ENCODE measurements around the gene PTPRN2. TPM values are rescaled to one million over a fixed set of nuclear protein-coding genes. Genes with fewer than 3 reads are reported as not detected.

Gene PTPRN2
- total and polyA plus RNA-seq, 2 donors (not counting 1 experiment from before 2014, with no cell fraction given), result 0.54 to 1.2 TPM

DNA sequence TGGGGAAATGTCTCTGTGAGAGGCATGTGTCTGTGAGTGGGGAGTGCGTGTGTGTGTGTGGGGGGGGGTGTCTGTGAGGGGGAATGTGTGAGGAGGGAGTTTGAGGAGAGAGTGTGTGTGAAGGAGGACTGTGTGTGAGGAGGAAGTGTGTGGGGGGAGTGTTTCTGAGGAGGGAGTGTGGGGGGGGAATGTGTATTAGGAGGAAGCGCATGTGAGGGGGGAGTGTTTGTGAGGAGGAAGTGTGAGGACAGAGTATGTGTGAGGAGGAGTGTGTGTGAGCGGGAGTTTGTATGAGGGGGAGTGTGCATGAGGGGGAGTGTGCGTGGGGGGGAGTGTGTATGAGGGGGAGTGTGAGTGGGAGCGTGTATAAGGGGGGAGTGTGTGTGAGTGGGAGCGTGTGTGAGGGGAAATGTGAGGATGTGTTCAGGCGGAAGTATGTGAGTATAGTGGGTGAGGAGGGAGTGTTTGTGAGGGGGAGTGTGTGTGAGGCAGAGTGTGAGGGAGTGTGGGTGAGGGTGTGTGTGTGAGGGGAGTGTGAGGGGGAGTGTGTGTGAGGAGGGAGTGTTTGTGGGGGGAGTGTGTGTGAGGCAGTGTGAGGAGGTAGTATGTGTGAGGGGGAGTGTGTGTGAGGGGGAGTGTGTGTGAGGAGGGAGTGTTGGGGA is 21.8 kb upstream of the PTPRN2 start:
- no peak overlapping the region for H3K4me3 ChIP-seq (replicated peaks in 1 of 4; ENCODE audit: control extremely low read depth in 1 of 4, insufficient read depth in 1 of 4, low read depth in 3 of 4, low read length in 4 of 4)

DNA sequence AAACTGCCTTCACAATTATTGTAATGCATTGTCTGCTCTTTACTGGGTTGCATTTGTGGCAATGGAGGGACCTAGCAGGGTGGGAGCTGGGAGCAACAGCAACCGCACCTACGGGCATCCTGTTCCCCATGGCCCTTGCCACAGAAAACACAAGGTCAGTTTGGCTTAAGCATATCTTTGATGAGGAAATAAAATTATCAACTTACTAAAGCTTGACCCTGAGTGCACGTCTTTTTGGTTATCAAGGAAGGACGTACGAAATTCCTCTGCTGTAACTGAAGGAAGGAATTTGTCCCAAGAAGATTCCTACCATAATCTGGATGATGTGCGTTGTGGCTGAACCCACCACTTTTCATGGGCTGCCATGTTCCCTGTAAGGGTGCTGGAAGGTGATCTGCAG is 19.9 kb upstream of the PTPRN2 start:
- Histone ChIP-seq H3K4me3 (replicated peaks in 1 of 4; ENCODE audit: control extremely low read depth in 1 of 4, insufficient read depth in 1 of 4, low read depth in 3 of 4, low read length in 4 of 4) (no peak overlapping the region), H3K79me2 (ENCODE audit: control insufficient read depth, insufficient read depth, low read length) (no peaks in the 10 kb centered on the region), H3K27ac (ENCODE audit: insufficient read depth, low read length) (no peak overlapping the region), H3K9ac (ENCODE audit: insufficient read depth, low read length) (no peak overlapping the region), H3K27me3 (ENCODE audit: control insufficient read depth, insufficient read depth, low read length) (no peaks in the 10 kb centered on the region), H4K20me1 (ENCODE audit: control insufficient read depth, extremely low read depth, insufficient read depth, low read length) (no peaks in the 10 kb centered on the region), H3K4me1 (ENCODE audit: control insufficient read depth, extremely low read depth, insufficient read depth, low read length) (no peaks in the 10 kb centered on the region), H3K36me3 (ENCODE audit: control insufficient read depth, insufficient read depth, low read length) (no peaks in the 10 kb centered on the region), H2AFZ (ENCODE audit: low read length) (no peak overlapping the region), H3K9me3 (ENCODE audit: control insufficient read depth, insufficient read depth, low read depth, low read length) (no peaks in the 10 kb centered on the region), H3K4me2 (ENCODE audit: extremely low read depth, insufficient read depth, low read length) (no peak overlapping the region)
- no peak for DNase-seq (ENCODE audit: low read depth in 2 of 2)
- TF ChIP-seq, protein P1, sequence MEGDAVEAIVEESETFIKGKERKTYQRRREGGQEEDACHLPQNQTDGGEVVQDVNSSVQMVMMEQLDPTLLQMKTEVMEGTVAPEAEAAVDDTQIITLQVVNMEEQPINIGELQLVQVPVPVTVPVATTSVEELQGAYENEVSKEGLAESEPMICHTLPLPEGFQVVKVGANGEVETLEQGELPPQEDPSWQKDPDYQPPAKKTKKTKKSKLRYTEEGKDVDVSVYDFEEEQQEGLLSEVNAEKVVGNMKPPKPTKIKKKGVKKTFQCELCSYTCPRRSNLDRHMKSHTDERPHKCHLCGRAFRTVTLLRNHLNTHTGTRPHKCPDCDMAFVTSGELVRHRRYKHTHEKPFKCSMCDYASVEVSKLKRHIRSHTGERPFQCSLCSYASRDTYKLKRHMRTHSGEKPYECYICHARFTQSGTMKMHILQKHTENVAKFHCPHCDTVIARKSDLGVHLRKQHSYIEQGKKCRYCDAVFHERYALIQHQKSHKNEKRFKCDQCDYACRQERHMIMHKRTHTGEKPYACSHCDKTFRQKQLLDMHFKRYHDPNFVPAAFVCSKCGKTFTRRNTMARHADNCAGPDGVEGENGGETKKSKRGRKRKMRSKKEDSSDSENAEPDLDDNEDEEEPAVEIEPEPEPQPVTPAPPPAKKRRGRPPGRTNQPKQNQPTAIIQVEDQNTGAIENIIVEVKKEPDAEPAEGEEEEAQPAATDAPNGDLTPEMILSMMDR (conservative IDR thresholded peaks at IDR 0.05 in 1 of 2, IDR thresholded peaks at IDR 0.05 in 1 of 2; ENCODE audit: low read depth in 1 of 2, low read length in 2 of 2), result no peak
- TF ChIP-seq EZH2 (IDR thresholded peaks at IDR 0.05; ENCODE audit: low read length, missing control alignments), result no peak

More for the DNA sequence above, 21.8 kb upstream of the PTPRN2 start:
- H3K9me3 ChIP-seq (ENCODE audit: control insufficient read depth, insufficient read depth, low read depth, low read length), result no peaks in the 10 kb centered on the region
- H3K4me1 ChIP-seq (ENCODE audit: control insufficient read depth, extremely low read depth, insufficient read depth, low read length), result no peaks in the 10 kb centered on the region
- no peak overlapping the region for H2AFZ ChIP-seq (ENCODE audit: low read length)
- no peaks in the 10 kb centered on the region for H3K27me3 ChIP-seq (ENCODE audit: control insufficient read depth, insufficient read depth, low read length)
- no peak for DNase-seq (ENCODE audit: low read depth in 2 of 2)
- no peak for TF ChIP-seq EZH2 (IDR thresholded peaks at IDR 0.05; ENCODE audit: low read length, missing control alignments)
- TF ChIP-seq, protein P1 (conservative IDR thresholded peaks at IDR 0.05 in 1 of 2, IDR thresholded peaks at IDR 0.05 in 1 of 2; ENCODE audit: low read depth in 1 of 2, low read length in 2 of 2), result no peak
- no peak overlapping the region for H3K9ac ChIP-seq (ENCODE audit: insufficient read depth, low read length)
- H4K20me1 ChIP-seq (ENCODE audit: control insufficient read depth, extremely low read depth, insufficient read depth, low read length), result no peaks in the 10 kb centered on the region
- H3K4me2 ChIP-seq (ENCODE audit: extremely low read depth, insufficient read depth, low read length), result no peak overlapping the region
- H3K27ac ChIP-seq (ENCODE audit: insufficient read depth, low read length), result no peak overlapping the region
- H3K36me3 ChIP-seq (ENCODE audit: control insufficient read depth, insufficient read depth, low read length), result no peaks in the 10 kb centered on the region
- H3K79me2 ChIP-seq (ENCODE audit: control insufficient read depth, insufficient read depth, low read length), result no peaks in the 10 kb centered on the region

DNA sequence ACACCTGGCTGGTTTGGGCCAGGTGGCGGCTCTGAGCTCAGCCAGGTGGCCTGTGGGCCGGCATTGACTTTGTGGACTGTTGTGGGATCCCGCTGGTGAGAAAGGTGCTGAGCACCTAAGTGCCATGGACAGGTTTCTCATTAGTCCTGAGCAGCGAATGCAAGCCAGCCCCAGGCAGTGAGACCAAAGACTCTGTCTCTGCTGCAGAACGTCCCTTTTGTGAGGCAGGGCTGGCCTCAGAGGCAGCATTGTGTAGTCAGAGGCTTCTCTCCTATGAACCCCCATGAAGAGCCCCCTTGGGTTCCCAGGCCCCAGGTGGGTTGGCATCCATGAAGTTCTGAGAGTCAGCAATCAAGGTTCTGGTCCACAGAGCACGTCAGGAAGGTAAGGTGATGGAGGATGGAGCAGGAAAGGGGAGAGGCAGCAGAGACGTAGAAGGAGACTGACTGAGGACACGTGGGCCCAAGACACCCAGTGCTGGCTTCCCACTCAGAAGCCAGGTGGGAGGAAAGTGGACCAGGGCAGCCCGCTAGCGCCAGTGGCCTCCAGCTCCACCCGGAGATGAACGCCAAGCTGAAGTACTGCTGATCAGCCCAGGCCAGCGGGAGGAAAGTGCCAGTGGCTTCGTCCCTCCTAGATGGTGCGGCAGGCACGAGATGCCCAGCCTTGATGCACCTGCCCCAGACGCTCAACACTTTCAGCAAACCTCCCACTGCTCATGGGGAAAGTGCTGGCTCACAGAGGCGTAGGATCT is 19.2 kb upstream of the PTPRN2 start:
- no peaks in the 10 kb centered on the region for H3K9me3 ChIP-seq (ENCODE audit: control insufficient read depth, insufficient read depth, low read depth, low read length)
- no peak overlapping the region for H2AFZ ChIP-seq (ENCODE audit: low read length)
- no peak overlapping the region for H3K27ac ChIP-seq (ENCODE audit: insufficient read depth, low read length)
- no peaks in the 10 kb centered on the region for H3K79me2 ChIP-seq (ENCODE audit: control insufficient read depth, insufficient read depth, low read length)
- H4K20me1 ChIP-seq (ENCODE audit: control insufficient read depth, extremely low read depth, insufficient read depth, low read length), result no peaks in the 10 kb centered on the region
- no peaks in the 10 kb centered on the region for H3K36me3 ChIP-seq (ENCODE audit: control insufficient read depth, insufficient read depth, low read length)
- DNase-seq (ENCODE audit: low read depth in 2 of 2), result no peak
- no peak overlapping the region for H3K4me2 ChIP-seq (ENCODE audit: extremely low read depth, insufficient read depth, low read length)
- no peak for TF ChIP-seq EZH2 (IDR thresholded peaks at IDR 0.05; ENCODE audit: low read length, missing control alignments)
- TF ChIP-seq, protein P1 (conservative IDR thresholded peaks at IDR 0.05 in 1 of 2, IDR thresholded peaks at IDR 0.05 in 1 of 2; ENCODE audit: low read depth in 1 of 2, low read length in 2 of 2), result no peak
- H3K4me1 ChIP-seq (ENCODE audit: control insufficient read depth, extremely low read depth, insufficient read depth, low read length), result no peaks in the 10 kb centered on the region
- no peak overlapping the region for H3K4me3 ChIP-seq (replicated peaks in 1 of 4; ENCODE audit: control extremely low read depth in 1 of 4, insufficient read depth in 1 of 4, low read depth in 3 of 4, low read length in 4 of 4)
- H3K9ac ChIP-seq (ENCODE audit: insufficient read depth, low read length), result no peak overlapping the region
- no peaks in the 10 kb centered on the region for H3K27me3 ChIP-seq (ENCODE audit: control insufficient read depth, insufficient read depth, low read length)

Data from fibroblast of lung (primary cell).